ENCODE results near the gene MTA2. TPM values are rescaled to one million over a fixed set of nuclear protein-coding genes. Genes with fewer than 3 reads are reported as not detected.

The MTA2 gene
- polyA plus RNA-seq, 2 of the 4 experiments (the other 2 are of a cell fraction) = 21.8 to 85.0 TPM

GRCh38 chr11:62621567-62622470, 20.2 kb upstream of the MTA2 start, which contains the start of gene B3GAT3 (continued):
- TF ChIP-seq CTCF (IDR thresholded peaks at IDR 0.05) = 0 out of 3 replicates have a peak, but pooled peaks have one; percentile 6
- TF ChIP-seq HEYL (CRISPR knock-in tag; IDR thresholded peaks at IDR 0.05) = no peak
- TF ChIP-seq ELK1 (IDR thresholded peaks at IDR 0.05; ENCODE audit: low read depth, low read length) = no peak; the same call in 1 of the 2 replicates
- no peak for TF ChIP-seq FOSL2 (IDR thresholded peaks at IDR 0.05)
- peak; percentile 71 for TF ChIP-seq FOSL2 (CRISPR knock-in tag; IDR thresholded peaks at IDR 0.05)
- no peak; the same call in 1 of the 2 replicates for TF ChIP-seq MYC (IDR thresholded peaks at IDR 0.05; ENCODE audit: borderline replicate concordance, low read length)
- TF ChIP-seq ZSCAN20 (CRISPR knock-in tag; IDR thresholded peaks at IDR 0.05) = no peak
- TF ChIP-seq RNF2 (IDR thresholded peaks at IDR 0.05; ENCODE audit: borderline replicate concordance, low read depth) = no peak
- TF ChIP-seq HOXB5 (CRISPR knock-in tag; IDR thresholded peaks at IDR 0.05) = 0 out of 2 replicates have a peak, but pooled peaks have one; percentile 77
- TF ChIP-seq CBX8 (IDR thresholded peaks at IDR 0.05) = no peak
- peak; percentile 58; the same call in 1 of the 2 replicates for TF ChIP-seq RFX5 (IDR thresholded peaks at IDR 0.05)
- TF ChIP-seq MAZ (IDR thresholded peaks at IDR 0.05; ENCODE audit: borderline replicate concordance, low read depth, low read length) = no peak
- TF ChIP-seq USF2 (IDR thresholded peaks at IDR 0.05) = peak; percentile 81
- peak; percentile 85 for TF ChIP-seq PBX3 (IDR thresholded peaks at IDR 0.05)
- TF ChIP-seq JUN (IDR thresholded peaks at IDR 0.05) = peak; percentile 73 to 89; a peak in 4 of 5 replicates
- peak; percentile 81; the same call in 1 of the 2 replicates for TF ChIP-seq EHF (CRISPR knock-in tag; IDR thresholded peaks at IDR 0.05)
- peak; percentile 54 for TF ChIP-seq CHD2 (IDR thresholded peaks at IDR 0.05; ENCODE audit: low read length, partially characterized antibody)
- TF ChIP-seq SREBF2 (IDR thresholded peaks at IDR 0.05) = no peak
- TF ChIP-seq FOXS1 (CRISPR knock-in tag; IDR thresholded peaks at IDR 0.05) = peak; percentile 70; the same call in 1 of the 2 replicates
- TF ChIP-seq JUNB (IDR thresholded peaks at IDR 0.05) = no peak
- no peak for TF ChIP-seq ZFP36 (IDR thresholded peaks at IDR 0.05; ENCODE audit: borderline replicate concordance, partially characterized antibody)
- no peak for TF ChIP-seq RCOR1 (IDR thresholded peaks at IDR 0.05; ENCODE audit: low read depth, low read length)
- no peak for TF ChIP-seq KDM5A (IDR thresholded peaks at IDR 0.05)
- no peak for TF ChIP-seq NFE2L2 (conservative IDR thresholded peaks at IDR 0.05; ENCODE audit: low read length)
- no peak for TF ChIP-seq RARB (CRISPR knock-in tag; IDR thresholded peaks at IDR 0.05)
- TF ChIP-seq POLR2A (IDR thresholded peaks at IDR 0.05; ENCODE audit: low read length) = peak; percentile 80
- peak; percentile 42; the same call in 1 of the 2 replicates for TF ChIP-seq REST (IDR thresholded peaks at IDR 0.05)
- peak; percentile 98 for TF ChIP-seq E2F6 (IDR thresholded peaks at IDR 0.05; ENCODE audit: borderline replicate concordance, low read depth)
- peak; percentile 34 to 85; a peak in 3 of 4 replicates for TF ChIP-seq CEBPB (IDR thresholded peaks at IDR 0.05)
- peak; percentile 72 for TF ChIP-seq HOXA7 (CRISPR knock-in tag; IDR thresholded peaks at IDR 0.05)
- TF ChIP-seq RAD21 (conservative IDR thresholded peaks at IDR 0.05 in 1 of 2, IDR thresholded peaks at IDR 0.05 in 1 of 2) = no peak
- TF ChIP-seq CBX2 (IDR thresholded peaks at IDR 0.05; ENCODE audit: borderline replicate concordance, low read depth) = no peak
